Activated naive CD8-positive, alpha-beta T cell treated with anti-CD3 and anti-CD28 coated beads, Interleukin-2, amount 10 ng/mL, durations not matched to agents 7 days and 5 days (primary cell): ENCODE results near the gene GALNT14. TPM values are rescaled to one million over a fixed set of nuclear protein-coding genes. Genes with fewer than 3 reads are reported as not detected.

Source experiments
- ATAC-seq: fragments of 150-1000 bp; cut with Tn5 transposase; one replicate; pipeline ENCODE4 v1.10.0; 2021; ENCODE audit warnings: low read depth, moderate library complexity
- POLR2A ChIA-PET: fragments of 350-600 bp; sonication (Branson Sonifier 250); formaldehyde crosslinking; loops from one replicate; lab custom pipeline; 2021; ENCODE audit warnings: antibody characterized with exemption; lab: Charles Lee
- DNase-seq: peaks from one replicate; pipeline ENCODE4 v3.0.0; 2021
- H3K27ac Mint-ChIP-seq: one replicate; pipeline ENCODE4 v1.8.0; 2022; ENCODE audit warnings: mild to moderate bottlenecking, mixed read lengths
- H3K27me3 Mint-ChIP-seq: one replicate; pipeline ENCODE4 v1.8.0; 2022; ENCODE audit warnings: mild to moderate bottlenecking, moderate library complexity, mixed read lengths
- H3K36me3 Mint-ChIP-seq: one replicate; pipeline ENCODE4 v1.8.0; 2021; ENCODE audit warnings: mild to moderate bottlenecking, mixed read lengths
- H3K4me1 Mint-ChIP-seq: one replicate; pipeline ENCODE4 v1.8.0; 2021; ENCODE audit warnings: mixed read lengths
- H3K4me3 Mint-ChIP-seq: one replicate; pipeline ENCODE4 v1.8.0; 2022; ENCODE audit warnings: mild to moderate bottlenecking, moderate library complexity, mixed read lengths
- H3K9me3 Mint-ChIP-seq: one replicate; pipeline ENCODE4 v1.8.0; 2021; ENCODE audit warnings: mixed read lengths
- total RNA-seq, 2 experiments: library from RNA; stranded (reverse); gene quantifications; one replicate each; pipeline ENCODE4 v1.2.3, GENCODE V29; 2021

GALNT14 gene
- total RNA-seq, 2 experiments from 2014 or later = not detected

- H3K36me3 Mint-ChIP-seq = no peaks in the 10 kb centered on the region
- H3K4me3 Mint-ChIP-seq = no peak overlapping the region
- H3K27ac Mint-ChIP-seq = no peak overlapping the region
- H3K4me1 Mint-ChIP-seq = peaks cover 3% of the 10 kb centered on the region
- ATAC-seq = no peak
- POLR2A ChIA-PET = no interaction called here
- no peak for DNase-seq
- peaks cover 2% of the 10 kb centered on the region for H3K27me3 Mint-ChIP-seq
- no peaks in the 10 kb centered on the region for H3K9me3 Mint-ChIP-seq
These were observed 84.1 kb downstream of the GALNT14 start for GRCh38 chr2:31053929-31054782.

GRCh38 chr2:31052284-31052683 lies 86.0 kb downstream of the GALNT14 start:
- peaks cover 2% of the 10 kb centered on the region for H3K27me3 Mint-ChIP-seq

GRCh38 chr2:31051258-31052140 lies 86.7 kb downstream of the GALNT14 start:
- Mint-ChIP-seq H3K9me3 (no peaks in the 10 kb centered on the region), H3K4me3 (no peak overlapping the region), H3K4me1 (peaks cover 3% of the 10 kb centered on the region), H3K27me3 (peaks cover 2% of the 10 kb centered on the region), H3K36me3 (no peaks in the 10 kb centered on the region), H3K27ac (no peak overlapping the region)
- DNase-seq (no peak), ATAC-seq (peak; percentile 14)
- POLR2A ChIA-PET = no interaction called here

More at GRCh38 chr2:31052284-31052683, 86.0 kb downstream of the GALNT14 start:
- Mint-ChIP-seq H3K4me1 (peaks cover 3% of the 10 kb centered on the region), H3K36me3 (no peaks in the 10 kb centered on the region), H3K4me3 (no peak overlapping the region), H3K27ac (no peak overlapping the region), H3K9me3 (no peaks in the 10 kb centered on the region)
- no peak for DNase-seq
- POLR2A ChIA-PET = no interaction called here
- ATAC-seq = no peak

GRCh38 chr2:31049916-31050588 lies 88.2 kb downstream of the GALNT14 start:
- no peaks in the 10 kb centered on the region for H3K36me3 Mint-ChIP-seq
- no peaks in the 10 kb centered on the region for H3K9me3 Mint-ChIP-seq
- peaks cover 2% of the 10 kb centered on the region for H3K27me3 Mint-ChIP-seq
- POLR2A ChIA-PET = no interaction called here
- ATAC-seq (no peak), DNase-seq (no peak)
- peaks cover 3% of the 10 kb centered on the region for H3K4me1 Mint-ChIP-seq
- no peak overlapping the region for H3K4me3 Mint-ChIP-seq
- no peak overlapping the region for H3K27ac Mint-ChIP-seq

- H3K36me3 Mint-ChIP-seq = no peaks in the 10 kb centered on the region
- H3K4me3 Mint-ChIP-seq = no peak overlapping the region
- POLR2A ChIA-PET = no interaction called here
- peaks cover 2% of the 10 kb centered on the region for H3K27me3 Mint-ChIP-seq
- DNase-seq (no peak), ATAC-seq (no peak)
- H3K9me3 Mint-ChIP-seq = no peaks in the 10 kb centered on the region
- H3K4me1 Mint-ChIP-seq = peaks cover 3% of the 10 kb centered on the region
- no peak overlapping the region for H3K27ac Mint-ChIP-seq
These were observed 89.0 kb downstream of the GALNT14 start for GRCh38 chr2:31049264-31049663.

GRCh38 chr2:31047599-31047998 lies 90.6 kb downstream of the GALNT14 start:
- no peak overlapping the region for H3K4me3 Mint-ChIP-seq
- no peak for ATAC-seq
- peaks cover 3% of the 10 kb centered on the region for H3K4me1 Mint-ChIP-seq
- H3K27me3 Mint-ChIP-seq = no peaks in the 10 kb centered on the region
- no peak for DNase-seq
- no peaks in the 10 kb centered on the region for H3K9me3 Mint-ChIP-seq
- H3K36me3 Mint-ChIP-seq = no peaks in the 10 kb centered on the region
- no peak overlapping the region for H3K27ac Mint-ChIP-seq
- POLR2A ChIA-PET = no interaction called here

DNA sequence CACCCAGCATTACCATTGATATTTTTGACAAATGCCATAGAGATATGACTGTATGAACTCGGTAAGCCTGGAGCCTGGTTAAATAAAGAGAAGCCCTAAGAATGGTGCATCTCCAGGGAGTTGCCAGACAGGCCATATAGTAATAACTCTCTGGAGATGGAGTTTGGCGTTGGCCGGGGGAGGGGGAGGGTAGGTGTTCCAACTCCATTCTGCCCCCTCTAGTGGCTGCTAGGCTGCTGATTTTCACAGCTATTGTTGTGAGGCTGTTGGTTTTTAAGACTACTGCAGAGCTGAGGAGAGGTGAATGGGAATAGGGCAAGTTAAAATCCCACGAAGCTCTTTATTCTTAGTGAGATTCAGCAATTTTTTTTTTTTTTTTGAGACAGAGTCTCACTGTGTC lies 99.9 kb downstream of the GALNT14 start:
- H3K27me3 Mint-ChIP-seq = peaks cover 3% of the 10 kb centered on the region
- POLR2A ChIA-PET = no interaction called here
- no peaks in the 10 kb centered on the region for H3K4me1 Mint-ChIP-seq
- ATAC-seq (no peak), DNase-seq (no peak)
- H3K27ac Mint-ChIP-seq = no peak overlapping the region
- peaks cover 14% of the 10 kb centered on the region for H3K9me3 Mint-ChIP-seq
- no peak overlapping the region for H3K4me3 Mint-ChIP-seq
- H3K36me3 Mint-ChIP-seq = no peaks in the 10 kb centered on the region

GRCh38 chr2:31037058-31037457 lies 101.2 kb downstream of the GALNT14 start:
- Mint-ChIP-seq H3K4me3 (no peak overlapping the region), H3K27me3 (peaks cover 6% of the 10 kb centered on the region), H3K36me3 (no peaks in the 10 kb centered on the region), H3K4me1 (no peaks in the 10 kb centered on the region), H3K9me3 (peaks cover 14% of the 10 kb centered on the region), H3K27ac (no peak overlapping the region)
- ATAC-seq (no peak), DNase-seq (no peak)
- POLR2A ChIA-PET = no interaction called here

DNA sequence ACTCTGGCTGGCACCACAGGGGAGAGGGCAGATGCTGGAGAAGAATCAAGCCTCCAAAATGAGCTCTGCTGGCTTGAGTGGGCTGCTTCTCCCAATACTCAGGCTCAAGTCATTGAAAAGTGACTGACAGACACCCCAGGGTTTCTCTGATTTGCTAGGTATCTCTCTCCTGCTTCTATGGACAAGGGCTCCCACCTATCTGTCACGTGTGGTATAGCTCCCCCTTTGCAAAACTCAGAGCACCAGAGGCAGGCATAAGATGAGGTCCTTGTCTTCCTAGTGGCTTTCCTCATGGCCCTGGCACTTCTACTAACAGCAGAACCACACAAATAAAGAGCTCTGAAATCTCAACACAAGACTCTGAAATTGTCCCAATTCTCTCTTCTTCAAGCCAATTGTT lies 105.2 kb downstream of the GALNT14 start:
- peaks cover 12% of the 10 kb centered on the region for H3K9me3 Mint-ChIP-seq
- DNase-seq (no peak), ATAC-seq (no peak)
- no peak overlapping the region for H3K4me3 Mint-ChIP-seq
- peaks cover 6% of the 10 kb centered on the region for H3K27me3 Mint-ChIP-seq
- H3K4me1 Mint-ChIP-seq = no peaks in the 10 kb centered on the region
- H3K27ac Mint-ChIP-seq = no peak overlapping the region
- POLR2A ChIA-PET = no interaction called here
- H3K36me3 Mint-ChIP-seq = no peaks in the 10 kb centered on the region

- POLR2A ChIA-PET = no interaction called here
- H3K27ac Mint-ChIP-seq = no peak overlapping the region
- no peak for DNase-seq
- no peak for ATAC-seq
- H3K9me3 Mint-ChIP-seq = peaks cover 11% of the 10 kb centered on the region
- H3K27me3 Mint-ChIP-seq = peaks cover 6% of the 10 kb centered on the region
- no peak overlapping the region for H3K4me3 Mint-ChIP-seq
- no peaks in the 10 kb centered on the region for H3K4me1 Mint-ChIP-seq
- H3K36me3 Mint-ChIP-seq = no peaks in the 10 kb centered on the region
These were observed 105.8 kb downstream of the GALNT14 start for GRCh38 chr2:31032475-31032874.

DNA sequence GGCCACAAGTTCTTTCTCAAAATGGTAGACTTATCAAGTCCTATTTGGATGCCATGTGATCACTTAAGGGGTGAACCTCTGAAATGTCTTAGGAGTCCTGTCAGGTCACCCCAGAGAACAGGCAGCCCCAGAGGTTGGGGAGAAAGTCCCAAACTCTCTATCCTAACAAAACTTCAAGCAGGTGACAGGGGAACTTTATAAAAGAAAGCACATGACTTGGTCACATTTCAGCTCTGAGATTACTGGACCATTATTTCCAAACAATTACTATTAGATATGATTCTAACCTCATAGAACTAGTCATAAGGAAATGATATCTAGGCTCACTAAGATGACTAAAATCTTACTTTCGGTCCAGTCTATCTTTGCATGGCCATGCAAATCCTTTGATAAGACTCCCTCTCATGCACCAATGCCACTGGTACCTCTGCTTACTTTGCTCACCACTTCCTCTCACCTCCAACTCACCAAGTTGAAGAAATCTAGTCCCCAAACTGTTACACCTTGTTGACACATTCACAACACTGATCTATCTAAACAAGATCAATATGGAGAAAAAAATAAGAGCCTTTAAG lies 107.0 kb downstream of the GALNT14 start:
- ATAC-seq = no peak
- DNase-seq = no peak
- no peaks in the 10 kb centered on the region for H3K36me3 Mint-ChIP-seq
- peaks cover 6% of the 10 kb centered on the region for H3K27me3 Mint-ChIP-seq
- H3K4me1 Mint-ChIP-seq = no peaks in the 10 kb centered on the region
- no peak overlapping the region for H3K27ac Mint-ChIP-seq
- peaks cover 2% of the 10 kb centered on the region for H3K9me3 Mint-ChIP-seq
- POLR2A ChIA-PET = no interaction called here
- no peak overlapping the region for H3K4me3 Mint-ChIP-seq

GRCh38 chr2:31028417-31028816 lies 109.8 kb downstream of the GALNT14 start:
- no peak overlapping the region for H3K4me3 Mint-ChIP-seq
- no peaks in the 10 kb centered on the region for H3K36me3 Mint-ChIP-seq
- POLR2A ChIA-PET = no interaction called here
- H3K4me1 Mint-ChIP-seq = no peaks in the 10 kb centered on the region
- peaks cover 4% of the 10 kb centered on the region for H3K27me3 Mint-ChIP-seq
- H3K27ac Mint-ChIP-seq = no peak overlapping the region
- DNase-seq (no peak), ATAC-seq (no peak)
- H3K9me3 Mint-ChIP-seq = no peaks in the 10 kb centered on the region

DNA sequence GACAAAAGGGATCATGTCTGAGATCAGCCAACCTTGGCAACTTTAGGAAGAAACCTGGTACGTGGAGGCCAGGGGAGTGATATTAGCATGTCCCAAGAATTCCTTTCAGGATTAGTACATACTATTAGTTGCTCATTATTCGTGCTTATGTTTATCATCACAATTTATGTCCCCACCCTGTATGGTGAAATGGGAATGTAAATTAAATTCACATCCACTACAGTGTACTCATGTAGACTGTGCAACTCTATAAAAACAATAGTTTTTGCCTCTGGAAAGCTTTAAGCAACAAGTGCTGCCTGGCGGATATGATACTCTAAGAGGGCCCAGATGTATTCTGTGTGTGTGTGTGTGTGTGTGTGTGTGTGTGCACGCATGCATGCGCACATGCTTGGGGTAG lies 110.7 kb downstream of the GALNT14 start:
- Mint-ChIP-seq H3K9me3 (no peaks in the 10 kb centered on the region), H3K27ac (no peak overlapping the region), H3K36me3 (no peaks in the 10 kb centered on the region), H3K27me3 (no peaks in the 10 kb centered on the region), H3K4me1 (no peaks in the 10 kb centered on the region), H3K4me3 (no peak overlapping the region)
- no peak for ATAC-seq
- no peak for DNase-seq
- POLR2A ChIA-PET = no interaction called here
